ENCODE measurements around the gene RAD51. TPM values are rescaled to one million over a fixed set of nuclear protein-coding genes. Genes with fewer than 3 reads are reported as not detected.

Gene RAD51
- total RNA-seq, 6 experiments from 2014 or later = 0.66 to 1.7 (median 1.1) TPM; not detected in 2

DNA sequence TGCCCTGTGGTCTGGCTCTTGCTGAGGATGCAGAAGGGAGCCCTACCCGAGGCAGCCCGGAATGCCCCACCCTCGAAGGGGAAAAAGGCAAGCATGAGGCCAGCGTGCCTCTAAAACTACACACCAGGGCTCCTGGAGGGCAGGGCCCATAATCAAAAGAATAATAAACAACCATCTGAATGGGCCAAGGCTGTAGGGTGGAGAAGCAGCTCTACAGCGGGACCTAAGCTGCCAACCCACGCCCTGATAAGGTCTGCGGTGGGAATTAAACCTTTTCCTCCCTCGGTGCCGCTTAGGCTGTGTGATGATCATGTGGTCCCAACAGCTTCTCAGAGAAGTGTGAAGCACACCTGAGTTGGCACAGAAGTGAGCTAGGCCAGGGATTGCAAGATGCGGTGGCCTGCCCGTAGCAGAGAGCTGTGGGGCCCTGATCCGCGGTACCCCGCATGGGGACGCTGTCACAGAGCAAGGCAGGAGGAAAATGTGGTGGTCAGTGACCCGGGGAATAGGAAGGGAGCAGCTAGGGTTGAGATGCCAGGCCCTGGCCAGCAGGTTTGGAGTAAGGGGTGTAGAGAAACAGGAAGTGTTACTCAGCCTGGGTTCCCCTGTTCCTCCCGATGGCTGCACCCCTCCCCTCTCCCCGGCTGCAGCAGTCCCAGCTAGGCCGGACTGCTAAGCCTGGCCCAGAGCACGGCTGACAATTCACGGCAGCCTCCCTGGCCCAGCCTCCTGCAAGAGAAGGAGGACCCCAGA is 73.7 kb downstream of the RAD51 start:
- no peak overlapping the region for H3K4me3 ChIP-seq
- ATAC-seq = no peak
- peaks cover 0 to 50% (median 14%) of the 10 kb centered on the region in 4 donors for H3K4me1 ChIP-seq
- peaks cover 0 to 26% (median 10%) of the 10 kb centered on the region in 4 donors for H3K36me3 ChIP-seq
- no peak for TF ChIP-seq POLR2A (IDR thresholded peaks at IDR 0.05)
- TF ChIP-seq, protein P1, sequence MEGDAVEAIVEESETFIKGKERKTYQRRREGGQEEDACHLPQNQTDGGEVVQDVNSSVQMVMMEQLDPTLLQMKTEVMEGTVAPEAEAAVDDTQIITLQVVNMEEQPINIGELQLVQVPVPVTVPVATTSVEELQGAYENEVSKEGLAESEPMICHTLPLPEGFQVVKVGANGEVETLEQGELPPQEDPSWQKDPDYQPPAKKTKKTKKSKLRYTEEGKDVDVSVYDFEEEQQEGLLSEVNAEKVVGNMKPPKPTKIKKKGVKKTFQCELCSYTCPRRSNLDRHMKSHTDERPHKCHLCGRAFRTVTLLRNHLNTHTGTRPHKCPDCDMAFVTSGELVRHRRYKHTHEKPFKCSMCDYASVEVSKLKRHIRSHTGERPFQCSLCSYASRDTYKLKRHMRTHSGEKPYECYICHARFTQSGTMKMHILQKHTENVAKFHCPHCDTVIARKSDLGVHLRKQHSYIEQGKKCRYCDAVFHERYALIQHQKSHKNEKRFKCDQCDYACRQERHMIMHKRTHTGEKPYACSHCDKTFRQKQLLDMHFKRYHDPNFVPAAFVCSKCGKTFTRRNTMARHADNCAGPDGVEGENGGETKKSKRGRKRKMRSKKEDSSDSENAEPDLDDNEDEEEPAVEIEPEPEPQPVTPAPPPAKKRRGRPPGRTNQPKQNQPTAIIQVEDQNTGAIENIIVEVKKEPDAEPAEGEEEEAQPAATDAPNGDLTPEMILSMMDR (IDR thresholded peaks at IDR 0.05) = no peak
- no peaks in the 10 kb centered on the region for H3K9me3 ChIP-seq
- WGBS (ENCODE audit: insufficient coverage, low coverage, low lambda C conversion rate, missing lambda C conversion rate) = 81% methylated on average over 11 of the region's 21 CpGs
- intact Hi-C loops (cut with DNase I) = no loop called here
- H3K27me3 ChIP-seq = no peaks in the 10 kb centered on the region
- no peak for DNase-seq
- H3K27ac ChIP-seq = peak overlapping the region in 1 of 3 donors; percentile 18

DNA sequence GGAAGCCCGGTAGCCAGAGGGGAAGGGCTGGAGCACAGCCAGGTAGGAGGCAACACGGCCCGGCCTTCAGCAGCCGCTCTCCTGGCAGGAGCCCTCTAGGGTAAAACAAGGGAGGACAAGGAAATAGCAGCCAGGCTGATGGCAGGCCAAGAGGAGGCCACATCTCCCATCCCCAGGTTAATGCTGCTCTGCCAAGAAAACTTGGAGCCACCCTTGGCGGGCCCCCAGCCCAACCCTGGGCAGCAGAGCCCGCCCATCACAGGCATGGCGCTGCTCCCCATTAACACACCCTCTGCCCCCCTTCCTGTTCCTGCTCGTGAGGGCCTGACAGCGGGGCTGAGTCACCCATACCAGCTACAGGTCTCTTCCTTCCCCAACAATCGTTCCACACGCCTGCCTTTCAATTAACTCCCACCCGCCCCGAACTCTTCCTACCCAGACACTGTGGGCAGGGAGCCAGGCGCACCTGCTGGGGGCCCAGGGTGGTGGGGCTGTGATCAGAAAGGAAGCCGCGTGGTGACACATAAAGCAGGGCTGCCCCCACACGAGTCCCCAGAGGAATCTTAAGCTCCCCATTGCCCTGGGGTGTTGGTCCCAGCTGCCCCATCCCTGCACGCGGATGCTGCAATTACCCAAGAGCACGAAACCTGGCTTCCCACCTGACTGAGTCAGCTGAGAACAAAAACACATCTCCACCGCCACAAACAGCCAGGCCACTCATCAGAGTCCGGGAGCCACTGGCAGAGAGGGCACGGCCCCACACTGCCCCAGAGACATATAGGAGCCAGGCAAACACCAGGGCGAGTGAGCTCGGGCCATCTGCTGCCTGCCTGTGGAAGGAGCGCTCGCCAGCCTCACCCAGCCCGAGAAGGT is 74.5 kb downstream of the RAD51 start, which contains the start of gene C15orf62:
Gene C15orf62 (plus strand): TSS at position 707 of the 873 bp plus-strand sequence. CDS start 516 bp downstream, outside the sequence.
- ATAC-seq = peak in 1 of 4 donors; percentile 1
- H3K9me3 ChIP-seq = no peaks in the 10 kb centered on the region
- no peak within 1 kb of the TSS for H3K4me3 ChIP-seq
- no peak for DNase-seq
- no peak for TF ChIP-seq POLR2A (IDR thresholded peaks at IDR 0.05)
- TF ChIP-seq, protein P1 (IDR thresholded peaks at IDR 0.05) = no peak
- WGBS (ENCODE audit: insufficient coverage, low coverage, low lambda C conversion rate, missing lambda C conversion rate) = 52% methylated on average over 11 of the region's 28 CpGs
- peaks cover 0 to 50% (median 14%) of the 10 kb centered on the region in 4 donors for H3K4me1 ChIP-seq
- intact Hi-C loops (cut with DNase I) = no loop called here
- no peaks in the 10 kb centered on the region for H3K27me3 ChIP-seq
- H3K27ac ChIP-seq = peak within 1 kb of the TSS; percentile 7 to 71 (median 69)
- peaks cover 0 to 34% (median 11%) of the 10 kb centered on the region in 4 donors for H3K36me3 ChIP-seq

DNA sequence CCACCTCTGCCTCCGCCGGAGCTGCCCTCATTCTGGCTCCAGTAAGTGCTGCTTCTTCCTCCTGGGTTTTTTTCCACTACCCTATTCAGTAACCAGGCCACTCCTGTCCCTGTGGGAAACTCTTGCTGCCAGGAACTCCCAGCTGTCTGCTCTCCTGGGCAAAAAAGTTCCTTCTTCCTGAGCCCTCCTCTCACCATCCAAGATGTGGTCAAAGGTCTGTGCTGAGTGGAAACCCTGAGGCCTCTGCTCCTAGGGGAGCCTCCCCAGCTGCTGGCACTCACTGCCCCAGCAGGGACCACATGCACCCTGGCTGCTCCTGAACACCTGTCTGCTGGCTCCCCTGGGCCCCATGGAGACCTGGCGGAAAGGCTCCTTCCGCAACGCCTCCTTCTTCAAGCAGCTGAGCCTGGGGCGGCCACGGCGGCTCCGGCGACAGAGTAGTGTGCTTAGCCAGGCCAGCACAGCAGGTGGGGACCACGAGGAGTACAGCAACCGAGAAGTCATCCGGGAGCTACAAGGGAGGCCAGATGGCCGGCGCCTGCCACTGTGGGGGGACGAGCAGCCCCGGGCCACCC is 75.3 kb downstream of the RAD51 start:
- DNase-seq (no peak), ATAC-seq (no peak)
- Histone ChIP-seq H3K27me3 (no peaks in the 10 kb centered on the region), H3K4me3 (no peak overlapping the region), H3K4me1 (peaks cover 0 to 45% (median 14%) of the 10 kb centered on the region in 4 donors), H3K36me3 (peaks cover 0 to 41% (median 13%) of the 10 kb centered on the region in 4 donors), H3K9me3 (no peaks in the 10 kb centered on the region), H3K27ac (peak overlapping the region; percentile 7 to 71 (median 69))
- intact Hi-C loops (cut with DNase I) = no loop called here
- 94% methylated on average over 3 of the region's 17 CpGs for WGBS (ENCODE audit: insufficient coverage, low coverage, low lambda C conversion rate, missing lambda C conversion rate)
- TF ChIP-seq POLR2A (IDR thresholded peaks at IDR 0.05) = no peak
- TF ChIP-seq, protein P1 (IDR thresholded peaks at IDR 0.05) = no peak

DNA sequence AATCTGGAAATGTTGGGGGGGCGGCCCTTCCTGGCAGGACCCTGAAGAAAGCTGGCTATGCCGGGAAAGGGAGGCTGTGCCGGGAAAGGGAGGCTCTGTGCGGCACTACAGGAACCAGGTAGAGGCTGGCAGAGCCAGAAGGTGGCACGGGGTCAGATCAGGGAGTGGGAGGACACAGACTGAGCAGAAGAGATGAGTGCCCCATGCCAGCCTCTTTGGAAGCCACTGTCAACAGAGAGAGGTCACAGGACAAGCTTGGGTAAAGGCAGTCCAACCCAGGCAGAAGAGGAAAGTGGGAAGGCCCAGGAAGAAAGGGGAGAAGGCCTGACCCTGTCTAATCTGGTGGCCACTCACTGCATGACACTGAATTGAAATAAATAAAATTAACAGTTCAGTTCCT is 76.3 kb downstream of the RAD51 start:
- ATAC-seq (peak; percentile 81 to 92 (median 86)), DNase-seq (peak; percentile 74 to 92 (median 89))
- Histone ChIP-seq H3K27ac (peak overlapping the region; percentile 7 to 71 (median 69)), H3K27me3 (no peaks in the 10 kb centered on the region), H3K4me3 (no peak overlapping the region), H3K9me3 (no peaks in the 10 kb centered on the region), H3K4me1 (peaks cover 0 to 43% (median 17%) of the 10 kb centered on the region in 4 donors), H3K36me3 (peaks cover 0 to 51% (median 14%) of the 10 kb centered on the region in 4 donors)
- 45% methylated on average over 2 of the region's 5 CpGs for WGBS (ENCODE audit: insufficient coverage, low coverage, low lambda C conversion rate, missing lambda C conversion rate)
- intact Hi-C loops (cut with DNase I) = no loop called here
- TF ChIP-seq, protein P1 (IDR thresholded peaks at IDR 0.05) = no peak
- no peak for TF ChIP-seq POLR2A (IDR thresholded peaks at IDR 0.05)
